Measurements from ENCODE around the gene KIFAP3.
"Not testable (repeated sequence)": the region's sequence is repeated elsewhere in the genome, so short reads cannot be mapped to it uniquely, and the experiment has no call there.

Gene KIFAP3

DNA sequence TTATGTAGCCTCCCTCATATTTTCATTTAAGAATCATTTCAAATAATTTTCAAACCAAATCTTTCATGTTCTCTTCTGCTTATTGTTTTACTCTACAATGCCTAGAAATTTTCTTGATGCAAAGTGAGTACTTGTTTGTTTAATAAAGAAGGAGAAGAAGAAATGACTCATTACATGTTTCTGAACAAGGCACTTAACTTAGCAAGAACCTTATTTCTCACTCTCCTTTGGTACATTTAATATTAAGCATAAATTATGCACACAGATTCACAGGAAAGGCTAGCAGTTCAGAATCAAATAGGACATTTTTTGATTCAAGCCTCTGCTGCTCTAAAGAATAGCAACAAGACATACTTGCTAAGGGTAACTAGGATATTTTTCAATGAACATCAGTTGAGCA lies 189.9 kb downstream of the KIFAP3 start:
- no peak for DNase-seq

DNA sequence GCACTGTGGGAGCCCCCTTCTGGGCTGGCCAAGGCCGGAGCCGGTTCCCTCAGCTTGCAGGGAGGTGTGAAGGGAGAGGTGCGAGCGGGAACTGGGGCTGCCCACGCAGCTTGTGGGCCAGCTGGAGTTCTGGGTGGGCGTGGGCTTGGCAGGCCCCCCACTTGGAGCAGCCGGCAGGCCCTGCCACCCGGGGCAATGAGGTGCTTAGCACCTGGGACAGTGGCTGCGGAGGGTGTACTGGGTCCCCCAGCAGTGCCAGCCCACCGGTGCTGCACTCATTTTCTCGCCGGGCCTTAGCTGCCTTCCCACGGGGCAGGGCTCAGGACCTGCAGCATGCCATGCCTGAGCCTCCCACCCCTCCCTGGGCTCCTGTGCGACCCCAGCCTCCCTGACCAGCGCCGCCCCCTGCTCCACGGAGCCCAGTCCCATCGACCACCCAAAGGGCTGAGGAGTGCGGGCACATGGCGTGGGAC lies 192.4 kb downstream of the KIFAP3 start:
- DNase-seq: no peak

GRCh38 chr1:169879034-169879840 lies 195.3 kb downstream of the KIFAP3 start:
- no peak for DNase-seq

DNA sequence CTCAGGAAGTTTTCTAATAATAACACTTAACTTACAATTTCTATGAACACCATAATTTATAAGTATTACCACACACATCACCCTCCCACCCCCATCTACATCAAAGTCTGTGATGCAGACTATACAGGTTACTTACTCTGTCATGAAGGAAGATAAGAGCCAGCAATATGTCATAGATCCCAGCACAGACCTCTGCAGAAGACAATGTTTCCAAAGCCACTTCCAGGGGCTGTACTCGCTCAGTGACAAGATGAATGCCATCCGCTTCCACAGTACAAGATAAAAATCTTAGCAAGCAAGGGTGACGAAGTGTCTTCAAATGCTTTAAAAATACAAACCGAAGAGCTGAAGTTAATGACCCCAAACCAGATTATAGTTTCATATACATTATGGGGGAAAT lies 196.0 kb downstream of the KIFAP3 start:
- DNase-seq: no peak

DNA sequence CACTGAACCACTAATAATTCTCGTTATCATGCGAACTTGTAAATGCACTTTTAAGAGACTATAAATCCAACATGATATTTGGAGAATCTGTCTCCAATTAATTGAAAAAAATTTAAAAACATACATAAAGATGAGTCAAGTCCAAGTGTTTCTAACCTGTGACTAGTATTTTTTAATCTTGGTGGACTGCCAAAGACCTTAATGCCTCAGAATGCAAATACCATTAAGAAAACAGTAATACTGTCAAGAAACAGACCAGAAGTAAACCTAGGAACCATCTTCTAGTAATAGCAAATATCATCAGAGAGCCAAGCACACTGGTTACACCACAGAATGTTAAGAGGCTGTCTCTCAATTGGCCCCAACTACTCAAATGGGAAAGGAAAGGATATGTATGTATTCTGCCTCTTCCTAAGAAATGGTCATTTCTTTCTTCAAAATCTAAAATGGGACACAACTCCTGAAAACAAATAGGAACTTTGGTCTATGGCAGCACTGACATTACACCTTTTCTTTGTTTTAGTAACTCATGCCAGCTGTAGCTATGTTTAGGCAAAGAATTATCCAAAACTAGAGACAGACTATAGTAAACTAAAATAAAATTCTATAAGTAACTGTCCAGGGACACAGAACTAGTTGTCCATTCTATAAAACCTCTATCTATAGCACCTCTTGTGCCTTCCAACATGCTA lies 196.5 kb downstream of the KIFAP3 start:
- no peak for DNase-seq

- no peak for DNase-seq
Observed at GRCh38 chr1:169874229-169874628, 200.3 kb downstream of the KIFAP3 start.

DNA sequence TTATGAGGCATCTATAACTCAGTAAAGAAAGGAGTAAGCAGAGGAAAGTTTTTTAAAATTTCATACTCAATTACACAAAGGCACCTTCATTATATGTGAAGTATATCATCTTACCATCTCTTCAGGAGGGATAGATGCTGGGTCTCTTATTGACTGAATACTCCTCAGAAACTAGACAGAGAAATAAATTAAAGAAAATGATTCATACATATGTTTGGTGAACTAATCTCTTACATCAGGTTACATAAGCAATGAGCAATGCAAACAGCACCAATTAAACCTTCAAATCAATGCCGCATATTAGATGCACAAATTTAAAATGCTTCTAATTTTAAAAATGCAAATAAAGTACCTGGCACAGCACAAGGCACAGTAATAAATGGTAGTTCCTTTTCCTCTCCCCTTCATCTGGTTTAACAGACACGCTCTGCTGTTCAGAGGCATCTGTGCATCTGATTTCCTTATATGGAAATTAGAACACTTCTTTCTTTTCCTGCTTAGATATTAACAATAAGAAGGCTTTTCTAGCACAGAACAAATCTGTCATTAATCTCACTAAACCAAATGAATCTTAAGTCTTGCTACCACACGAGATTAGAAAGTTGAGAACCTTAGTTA lies 200.8 kb downstream of the KIFAP3 start:
- DNase-seq: no peak

GRCh38 chr1:169872906-169873305 lies 201.6 kb downstream of the KIFAP3 start:
- DNase-seq: no peak

DNA sequence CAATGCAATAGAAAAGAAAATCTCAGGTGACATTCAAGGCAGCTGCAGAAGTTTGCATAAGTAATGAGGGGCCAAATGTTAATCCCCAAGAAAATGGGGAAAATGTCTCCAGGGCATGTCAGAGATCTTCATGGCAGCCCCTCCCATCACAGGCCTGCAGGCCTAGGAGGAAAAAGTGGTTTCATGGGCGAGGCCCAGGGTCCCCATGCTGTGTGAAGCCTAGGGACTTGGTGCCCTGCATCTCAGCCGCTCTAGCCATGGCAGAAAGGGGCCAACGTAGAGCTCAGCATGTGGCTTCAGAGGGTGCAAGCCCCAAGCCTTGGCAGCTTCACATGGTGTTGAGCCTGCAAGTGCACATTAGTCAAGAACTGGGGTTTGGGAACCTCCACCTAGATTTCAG lies 202.5 kb downstream of the KIFAP3 start:
- DNase-seq: not testable (repeated sequence)

Data from NCI-H1694 (cell line).